ENCODE measurements around the gene RIGI.
"Not testable (repeated sequence)": the region's sequence is repeated elsewhere in the genome, so short reads cannot be mapped to it uniquely, and the experiment has no call there.

RIGI gene

DNA sequence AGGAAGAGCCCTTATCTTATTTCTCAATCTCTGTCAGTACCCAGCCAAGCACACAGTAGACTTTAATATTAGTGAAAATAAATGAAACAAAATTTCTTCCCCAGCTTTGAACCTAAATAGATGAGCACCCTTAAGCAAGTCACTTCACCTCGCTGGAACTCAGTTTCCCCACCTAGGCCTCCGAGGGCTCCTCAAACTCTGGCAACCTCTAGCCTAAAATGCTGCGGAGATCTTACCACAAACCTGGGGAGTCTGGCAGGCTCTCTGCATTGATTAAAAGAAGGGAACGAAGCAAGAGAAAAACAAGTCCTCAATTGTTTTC is 326 bp downstream of the RIGI start:
- no peak for DNase-seq

DNA sequence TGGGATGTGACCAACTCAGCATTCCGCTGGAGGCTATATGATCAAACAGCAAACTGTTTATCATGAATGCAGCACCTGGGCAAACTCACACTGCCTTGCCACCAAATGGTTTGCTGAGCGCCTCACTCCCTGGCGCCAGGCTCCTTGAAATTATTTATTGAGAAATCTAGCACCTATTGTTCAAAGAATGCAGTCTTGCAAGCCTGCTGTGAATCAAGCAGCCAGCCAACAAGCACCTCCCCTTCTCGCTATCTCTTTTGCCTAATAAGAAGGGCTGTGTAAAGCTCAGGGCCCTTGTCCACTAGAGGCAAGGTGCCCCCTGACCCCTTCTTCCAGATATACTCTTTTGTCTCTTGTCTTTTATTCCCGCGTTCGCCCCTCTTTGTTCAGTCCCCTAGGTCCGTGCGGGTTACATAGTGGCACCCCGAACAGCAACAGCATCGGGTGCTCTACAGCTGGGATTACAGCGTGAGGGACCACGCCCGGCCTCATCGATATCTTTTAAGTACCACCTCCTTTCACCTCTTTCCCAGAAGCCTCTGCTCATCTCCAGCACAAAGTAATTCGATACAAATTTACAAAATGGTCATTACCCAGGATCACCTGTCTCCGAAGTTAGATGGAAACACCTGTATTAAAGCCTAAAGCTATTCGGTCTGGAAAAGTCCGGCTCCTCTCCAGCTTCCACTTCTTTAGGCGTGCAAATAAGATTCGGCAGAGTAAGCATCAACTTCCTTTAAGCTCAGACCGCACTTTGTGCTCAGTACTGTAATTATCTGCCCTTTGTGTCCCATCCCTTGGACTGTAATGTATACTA is 896 bp downstream of the RIGI start:
- DNase-seq = no peak

DNA sequence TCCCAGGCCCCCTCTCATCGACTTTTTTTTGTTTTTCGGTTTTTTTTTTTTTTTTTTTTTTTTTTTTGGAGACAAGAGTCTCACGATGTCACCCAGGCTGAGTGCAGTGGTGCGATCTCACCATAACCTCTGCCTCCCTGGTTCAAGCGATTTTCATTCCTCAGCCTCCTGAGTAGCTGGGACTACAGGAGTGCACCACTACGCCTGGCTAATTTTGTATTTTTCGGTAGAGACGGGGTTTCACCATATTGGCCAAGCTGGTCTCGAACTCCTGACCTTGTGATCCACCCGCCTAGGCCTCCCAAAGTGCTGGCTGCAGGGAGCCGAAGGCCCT is 1.5 kb downstream of the RIGI start:
- not testable (repeated sequence) for DNase-seq

DNA sequence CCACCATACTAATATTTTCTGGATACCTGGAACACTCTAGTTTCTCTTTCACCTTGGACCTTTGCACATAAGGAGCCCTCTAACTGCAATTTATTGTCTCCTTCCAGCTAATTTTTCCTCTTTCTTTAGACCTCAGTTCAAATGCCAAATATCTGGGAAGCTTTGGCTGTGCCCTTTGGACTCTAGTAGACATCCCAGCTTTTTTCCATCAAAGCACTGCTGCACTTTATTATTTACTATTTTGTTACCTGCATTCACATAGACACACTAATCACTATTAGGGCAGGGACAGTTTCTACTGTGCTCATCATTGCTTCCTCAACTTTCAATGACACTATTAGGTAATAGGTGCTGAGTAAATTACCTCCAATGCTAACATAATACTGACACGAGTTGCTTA is 2.1 kb downstream of the RIGI start:
- no peak for DNase-seq

DNA sequence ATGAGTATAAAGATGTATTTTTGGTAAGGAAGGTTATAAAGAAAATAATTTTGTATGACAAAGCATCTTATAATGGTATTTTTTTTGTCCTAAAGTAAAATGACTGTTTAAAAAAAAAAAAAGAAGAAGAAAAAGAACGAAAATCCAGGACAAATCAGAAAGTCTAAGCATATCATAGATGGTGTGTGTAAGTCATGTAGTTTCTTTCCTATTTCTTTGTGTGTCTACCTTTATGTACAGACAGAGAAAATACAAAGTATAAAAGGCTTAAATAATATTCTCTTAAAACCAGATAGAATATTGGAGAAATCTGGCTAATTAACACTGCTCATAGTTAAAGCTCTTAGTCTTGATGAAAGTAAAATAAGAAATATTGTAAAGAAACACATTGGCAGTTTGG is 7.7 kb downstream of the RIGI start:
- DNase-seq = no peak

DNA sequence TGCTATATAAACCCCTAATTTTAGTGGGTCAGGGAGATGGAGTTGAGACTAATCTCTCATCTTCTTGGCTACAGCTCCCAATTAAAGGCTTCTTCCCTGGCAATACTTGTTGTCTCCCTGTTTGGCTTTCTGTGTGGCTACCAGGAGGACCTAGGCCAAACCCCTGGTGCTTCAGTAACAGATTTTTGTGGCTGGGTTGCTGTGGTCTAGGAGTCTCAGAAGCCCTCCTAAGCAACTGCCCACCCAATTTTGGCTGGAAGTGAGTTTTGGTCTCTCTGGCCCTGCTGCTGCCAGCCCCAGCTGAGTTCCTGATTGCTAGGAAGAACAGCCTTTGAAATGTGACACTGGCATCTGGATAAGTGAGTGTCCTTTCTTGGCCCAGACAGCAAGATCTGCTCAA is 9.8 kb downstream of the RIGI start:
- no peak for DNase-seq

DNA sequence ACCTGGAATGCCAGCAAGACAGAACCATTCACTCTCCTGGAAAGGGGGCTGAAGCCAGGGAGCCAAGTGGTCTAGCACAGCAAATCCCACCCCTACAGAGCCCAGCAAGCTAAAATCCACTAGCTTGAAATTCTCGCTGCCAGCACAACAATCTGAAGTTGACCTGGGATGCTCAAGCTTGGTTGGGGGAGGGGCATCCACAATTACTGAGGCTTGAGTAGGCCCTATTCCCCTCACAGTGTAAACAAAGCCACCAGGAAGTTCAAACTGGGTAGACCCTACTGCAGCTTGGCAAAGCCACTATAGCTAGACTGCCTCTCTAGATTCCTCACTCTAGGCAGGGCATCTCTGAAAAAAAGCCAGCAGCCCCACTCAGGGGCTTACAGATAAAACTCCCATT is 17.3 kb downstream of the RIGI start:
- no peak for DNase-seq

DNA sequence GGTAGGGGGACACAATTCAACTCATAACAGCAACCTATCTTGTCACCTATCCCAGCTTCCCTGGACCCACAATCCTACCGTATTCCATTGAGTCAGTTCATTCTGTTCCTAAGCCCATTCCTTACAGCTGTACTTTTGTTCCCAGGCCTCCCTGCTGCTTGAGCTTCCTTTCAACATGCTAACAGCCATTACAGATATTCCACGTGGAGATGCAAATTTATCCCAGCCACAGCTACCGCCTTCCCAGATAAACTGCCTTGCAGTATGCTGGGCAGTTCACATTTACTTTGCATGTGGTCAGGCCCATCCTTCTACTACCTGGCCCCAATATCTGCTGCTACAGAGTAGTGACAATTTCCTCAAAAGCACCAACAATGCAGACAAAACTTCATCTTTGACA is 23.0 kb downstream of the RIGI start:
- DNase-seq = no peak

DNA sequence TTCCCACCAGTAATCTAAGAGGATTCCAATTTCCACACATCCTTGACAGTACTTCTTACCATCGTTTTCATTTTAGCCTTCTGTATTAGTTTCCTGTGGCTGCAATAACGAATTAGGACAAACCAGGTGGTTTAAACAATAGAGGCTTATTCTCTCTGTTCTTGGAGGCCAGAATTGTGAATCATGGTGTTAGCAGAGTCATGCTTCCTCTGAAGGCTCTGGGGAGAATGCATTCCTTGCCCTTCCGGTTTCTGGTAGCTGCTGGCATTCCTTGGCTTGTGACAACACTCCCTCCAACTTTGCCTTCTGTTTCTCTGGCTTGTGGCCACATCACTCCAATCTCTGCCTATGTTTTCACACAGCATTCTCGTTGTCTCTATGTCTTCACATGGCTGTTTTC is 23.5 kb downstream of the RIGI start:
- DNase-seq = peak; percentile 32

DNA sequence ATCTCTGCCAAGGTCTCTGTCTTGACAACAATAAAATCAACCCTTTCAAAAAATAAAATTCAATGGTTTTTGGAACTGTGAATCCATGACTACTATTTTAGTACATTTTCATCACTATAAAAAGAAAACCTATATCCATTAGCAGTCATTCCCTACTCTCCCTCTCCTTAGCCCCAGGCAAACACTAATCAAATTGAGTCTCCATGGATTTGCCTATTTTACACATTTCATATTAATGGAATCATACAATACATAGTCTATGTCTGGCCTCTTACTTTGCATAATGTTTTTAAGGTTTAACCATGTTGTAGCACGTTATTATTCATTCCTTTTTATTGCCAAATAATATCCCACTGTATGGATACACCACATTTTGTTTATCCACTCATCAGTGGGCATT is 24.1 kb downstream of the RIGI start:
- no peak for DNase-seq

DNA sequence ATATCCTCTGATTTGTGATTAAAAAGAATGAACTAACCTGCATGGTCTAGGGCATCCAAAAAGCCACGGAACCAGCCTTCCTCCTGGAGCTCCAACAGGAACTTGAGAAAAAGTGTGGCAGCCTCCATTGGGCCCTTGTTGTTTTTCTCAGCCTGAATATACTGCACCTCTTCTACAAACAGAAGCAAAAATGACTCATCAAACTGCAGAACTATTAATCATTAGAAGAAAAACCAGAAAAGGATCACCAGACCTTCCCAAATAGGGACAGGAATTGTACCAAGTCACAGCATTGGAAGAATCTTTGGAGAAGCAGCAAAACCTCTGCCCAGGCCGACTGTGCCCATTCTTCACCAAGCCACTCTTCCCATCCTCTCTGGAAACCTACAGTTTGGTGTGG is 25.2 kb downstream of the RIGI start:
- peak; percentile 9 for DNase-seq

DNA sequence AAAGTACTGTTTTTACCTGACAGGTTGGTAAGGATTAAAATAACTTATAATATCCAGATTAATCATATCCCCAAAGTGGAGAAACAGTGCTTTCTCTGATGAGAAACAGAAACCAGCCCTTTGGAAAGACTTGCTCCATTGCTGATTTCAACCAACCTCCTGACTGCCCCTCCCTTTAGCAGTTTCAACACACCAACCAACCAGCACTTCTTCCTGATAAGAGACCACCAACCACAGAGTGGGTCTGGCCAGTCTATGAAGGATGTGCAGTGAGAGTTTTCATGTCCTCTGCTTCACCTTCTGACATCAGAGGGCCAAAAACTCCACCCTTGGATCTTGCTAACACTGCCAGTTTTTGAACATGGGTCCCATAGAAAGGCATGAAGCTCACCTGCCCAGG is 28.1 kb downstream of the RIGI start:
- DNase-seq = no peak

DNA sequence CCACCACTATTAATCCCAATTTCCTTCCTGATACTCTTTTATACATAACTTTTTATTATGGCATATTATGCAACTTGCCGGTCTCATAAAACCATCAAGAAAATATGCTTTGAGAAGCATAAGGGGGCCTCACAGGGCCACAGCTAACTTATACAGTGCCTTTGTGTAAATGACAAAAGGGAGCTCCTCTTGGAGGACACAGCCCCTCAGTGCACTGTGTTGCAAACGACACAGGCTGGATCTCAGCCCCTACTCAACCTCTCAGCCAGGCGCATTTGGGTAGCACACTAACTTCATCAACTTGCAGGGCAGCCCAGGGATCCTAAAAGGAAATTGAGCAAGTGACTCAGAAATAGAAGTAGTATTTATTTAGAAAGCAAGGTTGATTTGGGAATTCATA is 35.4 kb downstream of the RIGI start:
- DNase-seq = no peak

DNA sequence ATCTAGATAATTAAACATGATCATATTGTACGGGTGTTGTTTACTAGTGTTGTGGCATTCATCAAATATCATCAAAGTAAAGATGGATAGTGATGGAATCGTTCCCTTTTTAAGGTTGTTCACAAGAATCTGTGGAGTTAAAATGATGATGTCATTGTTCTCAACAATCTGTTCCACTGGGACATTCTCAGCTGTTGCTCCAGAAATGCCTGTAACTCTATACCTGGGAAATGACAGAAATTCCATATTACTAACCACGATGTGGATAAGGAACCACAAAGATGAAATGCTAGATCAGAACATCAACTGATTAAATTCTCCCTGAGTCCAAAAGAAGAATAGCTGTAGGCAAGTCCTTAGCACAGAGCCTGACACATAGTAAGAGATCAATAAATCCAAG is 38.0 kb downstream of the RIGI start:
- DNase-seq = peak; percentile 36

DNA sequence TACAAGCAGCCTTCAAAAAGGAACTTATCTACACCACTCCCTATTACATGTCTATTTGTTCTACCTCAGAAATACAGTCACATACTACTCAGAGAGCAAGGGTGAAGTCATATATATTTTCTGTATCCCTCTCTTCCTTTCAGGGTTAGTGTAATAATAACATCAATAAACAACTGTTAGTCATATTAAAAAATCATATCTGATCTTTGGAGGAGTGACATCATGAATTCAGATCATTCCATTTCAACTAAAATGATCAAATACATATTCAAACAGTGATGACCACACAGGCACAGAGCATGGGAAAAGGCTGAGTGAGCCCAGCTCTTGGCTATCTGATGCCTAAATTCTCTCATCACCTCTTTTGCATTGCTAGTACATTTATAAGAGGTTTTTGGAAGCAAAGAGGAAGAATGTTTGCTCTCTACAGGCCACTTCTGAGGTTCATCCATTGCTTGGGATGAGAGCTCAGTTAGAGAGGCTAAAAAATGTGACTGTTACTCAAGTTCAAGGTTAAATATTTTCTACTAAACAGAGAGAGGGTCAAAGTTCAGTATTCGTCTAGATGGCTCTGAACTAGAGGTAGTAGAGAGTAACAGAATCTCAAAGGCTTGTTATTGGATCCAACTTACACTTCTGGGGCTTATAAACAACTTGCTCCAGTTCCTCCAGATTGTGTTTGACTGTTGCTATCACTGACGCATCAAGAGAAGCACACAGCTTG is 39.0 kb downstream of the RIGI start:
- no peak for DNase-seq

DNA sequence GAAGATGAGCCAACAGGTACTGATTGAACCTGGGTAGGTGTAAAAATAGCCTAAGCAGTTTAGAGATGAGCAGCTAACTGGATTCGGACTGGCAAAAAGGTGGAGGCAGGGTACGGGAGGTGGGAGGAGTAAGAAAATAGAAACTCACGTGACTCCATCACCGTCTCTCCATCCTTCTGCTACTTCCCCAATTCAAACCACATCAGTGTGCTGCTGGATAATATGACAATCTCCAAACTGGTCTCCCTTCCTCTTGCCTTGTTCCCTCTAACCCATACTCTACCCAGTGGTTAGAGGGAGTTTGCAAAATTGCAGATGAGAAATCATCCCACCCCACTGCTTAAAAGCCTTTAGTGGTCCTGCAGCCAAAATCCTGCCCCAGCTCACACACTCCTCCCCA is 42.7 kb downstream of the RIGI start:
- DNase-seq = no peak

Measured in fibroblast of skin of abdomen (primary cell).